SU-DHL-6 (cell line): ENCODE results near the gene OR56A5.

Experiments
- EZH2phosphoT487 ChIP-seq: fragments of 200-600 bp; sonication (generic), shearing (Covaris generic); conservative IDR thresholded peaks from 2 replicates; pipeline ENCODE4 v1.6.1; 2018; ENCODE audit warnings: mild to moderate bottlenecking, antibody characterized with exemption, low read length, moderate library complexity, mixed read lengths
- TF ChIP-seq, protein P1 (sequence below): fragments of 200-600 bp; sonication (generic); IDR thresholded peaks from one replicate; pipeline ENCODE4 v1.5.1; 2017; ENCODE audit warnings: antibody characterized with exemption, mild to moderate bottlenecking, low read length, moderate library complexity; ENCODE audit not compliant: insufficient read depth, poor library complexity, severe bottlenecking

DNA sequence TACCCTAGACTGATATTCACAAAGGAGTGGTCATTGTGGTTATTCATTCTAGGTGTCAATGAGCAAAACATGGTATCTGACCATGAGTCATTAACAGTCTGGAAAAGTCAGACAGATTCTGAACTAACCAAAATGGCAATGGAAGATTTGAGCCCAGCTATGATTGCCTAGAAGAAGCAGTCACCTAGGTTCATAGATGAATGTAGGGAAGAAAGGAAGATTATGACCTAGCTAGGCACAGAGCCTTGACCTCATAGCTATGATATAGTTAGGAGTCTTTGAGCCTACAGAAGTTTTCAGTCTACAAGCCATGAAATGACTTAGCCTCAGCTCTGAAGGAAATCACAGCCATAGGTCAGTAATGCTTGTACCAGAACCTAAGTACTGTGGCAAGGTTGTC lies 38.1 kb upstream of the OR56A5 start:
- TF ChIP-seq, protein P1, sequence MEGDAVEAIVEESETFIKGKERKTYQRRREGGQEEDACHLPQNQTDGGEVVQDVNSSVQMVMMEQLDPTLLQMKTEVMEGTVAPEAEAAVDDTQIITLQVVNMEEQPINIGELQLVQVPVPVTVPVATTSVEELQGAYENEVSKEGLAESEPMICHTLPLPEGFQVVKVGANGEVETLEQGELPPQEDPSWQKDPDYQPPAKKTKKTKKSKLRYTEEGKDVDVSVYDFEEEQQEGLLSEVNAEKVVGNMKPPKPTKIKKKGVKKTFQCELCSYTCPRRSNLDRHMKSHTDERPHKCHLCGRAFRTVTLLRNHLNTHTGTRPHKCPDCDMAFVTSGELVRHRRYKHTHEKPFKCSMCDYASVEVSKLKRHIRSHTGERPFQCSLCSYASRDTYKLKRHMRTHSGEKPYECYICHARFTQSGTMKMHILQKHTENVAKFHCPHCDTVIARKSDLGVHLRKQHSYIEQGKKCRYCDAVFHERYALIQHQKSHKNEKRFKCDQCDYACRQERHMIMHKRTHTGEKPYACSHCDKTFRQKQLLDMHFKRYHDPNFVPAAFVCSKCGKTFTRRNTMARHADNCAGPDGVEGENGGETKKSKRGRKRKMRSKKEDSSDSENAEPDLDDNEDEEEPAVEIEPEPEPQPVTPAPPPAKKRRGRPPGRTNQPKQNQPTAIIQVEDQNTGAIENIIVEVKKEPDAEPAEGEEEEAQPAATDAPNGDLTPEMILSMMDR = no peak
- TF ChIP-seq EZH2phosphoT487 = no peak
